SK-N-MC (cell line): Measurements from ENCODE around the gene TRIM7.

Experiments used
- EZH2 ChIP-seq: fragments of 200-600 bp; sonication (generic); IDR thresholded peaks from one replicate; pipeline ENCODE4 v1.6.1; 2017; ENCODE audit warnings: antibody characterized with exemption
- FOXP2 ChIP-seq: optimal IDR thresholded peaks from 2 replicates; pipeline ENCODE3; 2011; ENCODE audit warnings: mild to moderate bottlenecking, moderate library complexity; ENCODE audit not compliant: insufficient read depth; ENCODE audit errors: extremely low read length, control extremely low read depth
- POLR2AphosphoS5 ChIP-seq: IDR thresholded peaks from 2 replicates; pipeline ENCODE4 v1.6.1; 2012; ENCODE audit warnings: mild to moderate bottlenecking, low read depth, low read length, borderline replicate concordance

DNA sequence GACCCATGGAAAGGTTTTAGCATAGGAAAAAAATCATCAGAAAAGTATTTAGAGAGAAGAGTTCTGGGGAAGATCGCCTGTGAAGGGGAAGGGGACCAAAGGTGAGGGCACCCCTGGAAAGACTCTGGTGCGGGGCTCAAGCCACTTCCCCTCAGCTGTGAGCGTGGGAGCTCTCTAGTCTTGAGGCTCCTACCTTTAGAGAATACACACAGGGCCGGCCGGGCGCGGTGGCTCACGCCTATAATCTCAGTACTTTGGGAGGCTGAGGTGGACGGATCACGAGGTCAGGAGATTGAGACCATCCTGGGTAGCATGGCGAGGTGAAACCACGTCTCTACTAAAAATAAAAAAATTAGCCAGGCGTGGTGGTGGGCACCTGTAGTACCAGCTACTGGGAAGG, 25.0 kb upstream of the TRIM7 start:
- TF ChIP-seq EZH2 (no peak), POLR2AphosphoS5 (no peak), FOXP2 (no peak)
